SK-N-SH (cell line): ENCODE data around the gene NALCN. TPM values are rescaled to one million over a fixed set of nuclear protein-coding genes. Genes with fewer than 3 reads are reported as not detected.

Source experiments
- CTCF ChIA-PET: fragments of 300-600, 350-600 bp; formaldehyde crosslinking; extraction: SDS; loops from one replicate; lab custom pipeline; 2021; lab: Yijun Ruan, JAX
- POLR2A ChIA-PET: fragments of 350-600 bp; sonication (Branson Sonifier 250); formaldehyde crosslinking; extraction: SDS; loops from one replicate; lab custom pipeline; 2020; ENCODE audit warnings: antibody characterized with exemption, inconsistent platforms; lab: Yijun Ruan, JAX
- DNase-seq: peaks from one replicate; pipeline ENCODE4 v3.0.0; 2012
- H2AFZ ChIP-seq: fragments of 200-600 bp; sonication (generic); 2 replicates; pipeline ENCODE4 v1.8.1; 2016; ENCODE audit warnings: antibody characterized with exemption, mild to moderate bottlenecking, low read depth
- H3F3A ChIP-seq: fragments of 200-600 bp; sonication (generic); replicated peaks from 2 replicates; pipeline ENCODE3; 2016; ENCODE audit warnings: antibody characterized with exemption, mild to moderate bottlenecking; ENCODE audit not compliant: insufficient read depth
- H3K27ac ChIP-seq, 2 experiments: fragments of 200-500 bp in 1 of 2; fragments of 200-600 bp in 1 of 2; sonication (Bioruptor generic) in 1 of 2; sonication (generic), shearing (Covaris generic) in 1 of 2; 2 replicates each; pipeline versions ENCODE4 v1.5.1 to v1.6.1; 2014 to 2016; ENCODE audit warnings: low read depth in 2 of 2, inconsistent platforms in 1 of 2, low read length in 1 of 2, mild to moderate bottlenecking in 1 of 2, mixed read lengths in 1 of 2
- H3K27me3 ChIP-seq: fragments of 200-600 bp; sonication (generic), shearing (Covaris generic); 2 replicates; pipeline ENCODE4 v1.6.1; 2016; ENCODE audit warnings: mixed run types; ENCODE audit not compliant: insufficient read depth
- H3K36me3 ChIP-seq, 2 experiments: fragments of 200-500 bp in 1 of 2; fragments of 200-600 bp in 1 of 2; sonication (Bioruptor generic) in 1 of 2; sonication (generic) in 1 of 2; replicated peaks in 1 of 2; 2 replicates each; pipeline versions ENCODE3 to v1.5.1; 2014 to 2016; ENCODE audit warnings: low read length in 1 of 2, mild to moderate bottlenecking in 1 of 2; ENCODE audit not compliant: insufficient read depth in 2 of 2, control insufficient read depth in 1 of 2
- H3K4me1 ChIP-seq, 2 experiments: fragments of 200-500 bp in 1 of 2; fragments of 200-600 bp in 1 of 2; sonication (Bioruptor generic) in 1 of 2; sonication (generic), shearing (Covaris generic) in 1 of 2; 2 replicates each; pipeline versions ENCODE4 v1.5.1 to v1.6.1; 2014 to 2016; ENCODE audit warnings: low read depth in 1 of 2, low read length in 1 of 2, mixed run types in 1 of 2; ENCODE audit not compliant: insufficient read depth in 2 of 2, control insufficient read depth in 1 of 2
- H3K4me2 ChIP-seq: fragments of 200-600 bp; sonication (generic), shearing (Covaris generic); 2 replicates; pipeline ENCODE4 v1.6.1; 2017; ENCODE audit warnings: mixed run types
- H3K4me3 ChIP-seq, 2 experiments: fragments of 200-500 bp in 1 of 2; fragments of 200-600 bp in 1 of 2; sonication (Bioruptor generic) in 1 of 2; sonication (generic), shearing (Covaris generic) in 1 of 2; 2 replicates each; pipeline versions ENCODE4 v1.5.1 to v1.8.1; 2014 to 2016; ENCODE audit warnings: low read depth in 2 of 2, inconsistent platforms in 1 of 2, low read length in 1 of 2, mild to moderate bottlenecking in 1 of 2, mixed read lengths in 1 of 2, moderate library complexity in 1 of 2
- H3K79me2 ChIP-seq: fragments of 200-600 bp; sonication (generic); 2 replicates; pipeline ENCODE4 v1.8.1; 2017; ENCODE audit warnings: mild to moderate bottlenecking; ENCODE audit not compliant: insufficient read depth
- H3K9ac ChIP-seq: fragments of 200-600 bp; sonication (generic); 2 replicates; pipeline ENCODE4 v1.6.1; 2017; ENCODE audit warnings: mixed run types
- H3K9me2 ChIP-seq: fragments of 200-600 bp; sonication (generic); 2 replicates; pipeline ENCODE4 v1.6.1; 2017; ENCODE audit warnings: mixed run types
- H3K9me3 ChIP-seq: fragments of 200-600 bp; sonication (generic); 2 replicates; pipeline ENCODE4 v1.6.1; 2017; ENCODE audit warnings: mixed run types, mild to moderate bottlenecking, moderate library complexity
- H4K20me1 ChIP-seq: fragments of 200-600 bp; sonication (generic); 2 replicates; pipeline ENCODE4 v1.6.1; 2017; ENCODE audit warnings: mild to moderate bottlenecking, mixed run types; ENCODE audit not compliant: insufficient read depth
- EP300 ChIP-seq, 2 experiments: IDR thresholded peaks; 2 replicates each; pipeline versions ENCODE4 v1.4.0 to v1.6.1; 2012; ENCODE audit warnings: borderline replicate concordance in 1 of 2, low read depth in 1 of 2, low read length in 1 of 2
- FOSL2 ChIP-seq: IDR thresholded peaks from 2 replicates; pipeline ENCODE4 v1.4.0; 2012; ENCODE audit warnings: low read depth, mild to moderate bottlenecking, moderate library complexity, borderline replicate concordance
- IRF3 ChIP-seq: fragments of 150-350 bp; IDR thresholded peaks from 2 replicates; pipeline ENCODE4 v1.6.1; 2016; ENCODE audit warnings: mild to moderate bottlenecking, low read depth, low read length
- MEF2A ChIP-seq: IDR thresholded peaks from 2 replicates; pipeline ENCODE4 v1.4.0; 2012; ENCODE audit warnings: low read depth, borderline replicate concordance
- MXI1 ChIP-seq: IDR thresholded peaks from 2 replicates; pipeline ENCODE4 v1.6.1; 2012; ENCODE audit warnings: mild to moderate bottlenecking, low read depth, low read length, improper control_type of control experiment
- NFIC ChIP-seq: IDR thresholded peaks from 2 replicates; pipeline ENCODE4 v1.4.0; 2012; ENCODE audit warnings: borderline replicate concordance
- PBX3 ChIP-seq: IDR thresholded peaks from 2 replicates; pipeline ENCODE4; 2012
- POLR2AphosphoS5 ChIP-seq: IDR thresholded peaks from 2 replicates; pipeline ENCODE4 v1.6.1; 2012; ENCODE audit warnings: low read depth, low read length
- REST ChIP-seq: IDR thresholded peaks from 2 replicates; pipeline ENCODE4 v1.6.1; 2012; ENCODE audit warnings: mild to moderate bottlenecking, low read depth, low read length, moderate library complexity
- RXRA ChIP-seq: IDR thresholded peaks from 2 replicates; pipeline ENCODE4 v1.4.0; 2012; ENCODE audit warnings: low read depth, mild to moderate bottlenecking, borderline replicate concordance
- SIN3A ChIP-seq: IDR thresholded peaks from 2 replicates; pipeline ENCODE4 v1.6.1; 2012; ENCODE audit warnings: low read depth, mild to moderate bottlenecking, low read length, moderate library complexity, borderline replicate concordance
- SMC3 ChIP-seq: IDR thresholded peaks from 2 replicates; pipeline ENCODE4 v1.6.1; 2012; ENCODE audit warnings: low read depth, low read length, improper control_type of control experiment
- TCF12 ChIP-seq: IDR thresholded peaks from 2 replicates; pipeline ENCODE4 v1.4.0; 2012
- TEAD4 ChIP-seq: IDR thresholded peaks from 2 replicates; pipeline ENCODE4 v1.4.0; 2012; ENCODE audit warnings: mild to moderate bottlenecking, borderline replicate concordance; ENCODE audit not compliant: insufficient read depth
- USF2 ChIP-seq: fragments of 150-350 bp; IDR thresholded peaks from 2 replicates; pipeline ENCODE4 v1.6.1; 2017; ENCODE audit warnings: antibody characterized with exemption, low read length, low read depth, borderline replicate concordance
- YY1 ChIP-seq: IDR thresholded peaks from 2 replicates; pipeline ENCODE4 v1.4.0; 2012; ENCODE audit warnings: low read depth, mild to moderate bottlenecking
- ZBTB33 ChIP-seq: IDR thresholded peaks from 2 replicates; pipeline ENCODE4 v1.4.0; 2012; ENCODE audit warnings: low read depth, borderline replicate concordance
- WGBS: methylation state at CpG from one replicate; pipeline ENCODE4 v1.1.6; 2017; ENCODE audit warnings: low lambda C conversion rate; 5-methylcytosine and 5-hydroxymethylcytosine counted together
- polyA plus RNA-seq, 3 experiments: library from polyadenylated mRNA; depleted of rRNA; stranded (reverse); fragments of >200 nt; gene quantifications; 2 replicates each; pipeline ENCODE4 v1.2.3, GENCODE V29; 2012

Gene NALCN
- polyA plus RNA-seq, 1 of the 3 experiments (the other 2 are of a cell fraction) = 3.0 TPM

GRCh38 chr13:101307181-101307701 lies 109.1 kb downstream of the NALCN start:
- no peak for DNase-seq
- Histone ChIP-seq H3K27me3 (no peaks in the 10 kb centered on the region), H3K9ac (peak overlapping the region; percentile 21; the same call in 1 of the 2 replicates), H3K79me2 (no peaks in the 10 kb centered on the region), H4K20me1 (no peaks in the 10 kb centered on the region), H3K4me3 (no peak overlapping the region), H3K4me1 (peaks cover 10 to 15% of the 10 kb centered on the region in 2 experiments), H3F3A (peaks cover 37% of the 10 kb centered on the region), H3K9me2 (no peaks in the 10 kb centered on the region), H3K9me3 (no peaks in the 10 kb centered on the region), H2AFZ (no peak overlapping the region), H3K27ac (peak overlapping the region; percentile 71 to 80), H3K4me2 (no peak overlapping the region), H3K36me3 (no peaks in the 10 kb centered on the region)
- ChIA-PET POLR2A (no interaction called here), CTCF (interaction anchor here (1.2 kb wide), 1 partner anchor 11 kb away, joined by 3 read pairs; no protein-coding TSS in a partner anchor)
- 71% methylated on average over 5 of the region's 5 CpGs for WGBS
- peak; percentile 31; the same call in 1 of the 2 replicates for TF ChIP-seq RXRA
- no peak for TF ChIP-seq USF2
- TF ChIP-seq POLR2AphosphoS5 = no peak; the same call in 1 of the 2 replicates
- TF ChIP-seq YY1 = no peak
- TF ChIP-seq SIN3A = no peak
- peak; percentile 53; the same call in 1 of the 2 replicates for TF ChIP-seq NFIC
- TF ChIP-seq FOSL2 = 0 out of 2 replicates have a peak, but pooled peaks have one; percentile 11
- TF ChIP-seq EP300 (IDR thresholded peaks at IDR 0.05; ENCODE audit: borderline replicate concordance in 1 of 2, low read depth in 1 of 2, low read length in 1 of 2) = peak in 1 of 2 experiments; percentile 34; a peak in 1 of 4 replicates
- TF ChIP-seq MEF2A = no peak
- TF ChIP-seq TCF12 = peak; percentile 73
- TF ChIP-seq REST = no peak
- TF ChIP-seq IRF3 = no peak
- peak; percentile 49; the same call in 1 of the 2 replicates for TF ChIP-seq TEAD4
- no peak for TF ChIP-seq SMC3
- 0 out of 2 replicates have a peak, but pooled peaks have one; percentile 10 for TF ChIP-seq ZBTB33
- peak; percentile 60 for TF ChIP-seq PBX3
- no peak for TF ChIP-seq MXI1
